ENCODE results near the gene NLGN4X.

NLGN4X gene

DNA sequence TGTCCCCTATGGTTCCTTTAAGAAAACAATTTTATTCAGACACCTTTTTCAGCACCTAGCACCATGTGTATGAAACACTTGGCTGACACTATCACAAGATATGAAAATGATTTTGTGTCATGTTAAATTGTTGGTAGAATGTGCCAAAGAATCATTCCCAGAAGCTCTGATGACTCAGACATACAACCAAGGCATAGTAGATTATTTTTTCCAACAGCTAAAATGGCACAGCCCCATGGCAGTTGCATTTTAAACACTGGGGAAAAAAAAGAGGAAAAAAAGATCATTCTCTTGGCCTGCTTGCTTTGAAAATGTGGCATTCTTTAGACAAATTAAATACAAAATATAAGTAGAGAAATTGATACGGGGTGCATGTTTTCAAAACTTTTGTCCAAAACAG lies 230.2 kb downstream of the NLGN4X start:
- no peak overlapping the region for H3K27ac ChIP-seq
- TF ChIP-seq ZFX (IDR thresholded peaks at IDR 0.05; ENCODE audit: borderline replicate concordance): no peak
- TF ChIP-seq, protein P1, sequence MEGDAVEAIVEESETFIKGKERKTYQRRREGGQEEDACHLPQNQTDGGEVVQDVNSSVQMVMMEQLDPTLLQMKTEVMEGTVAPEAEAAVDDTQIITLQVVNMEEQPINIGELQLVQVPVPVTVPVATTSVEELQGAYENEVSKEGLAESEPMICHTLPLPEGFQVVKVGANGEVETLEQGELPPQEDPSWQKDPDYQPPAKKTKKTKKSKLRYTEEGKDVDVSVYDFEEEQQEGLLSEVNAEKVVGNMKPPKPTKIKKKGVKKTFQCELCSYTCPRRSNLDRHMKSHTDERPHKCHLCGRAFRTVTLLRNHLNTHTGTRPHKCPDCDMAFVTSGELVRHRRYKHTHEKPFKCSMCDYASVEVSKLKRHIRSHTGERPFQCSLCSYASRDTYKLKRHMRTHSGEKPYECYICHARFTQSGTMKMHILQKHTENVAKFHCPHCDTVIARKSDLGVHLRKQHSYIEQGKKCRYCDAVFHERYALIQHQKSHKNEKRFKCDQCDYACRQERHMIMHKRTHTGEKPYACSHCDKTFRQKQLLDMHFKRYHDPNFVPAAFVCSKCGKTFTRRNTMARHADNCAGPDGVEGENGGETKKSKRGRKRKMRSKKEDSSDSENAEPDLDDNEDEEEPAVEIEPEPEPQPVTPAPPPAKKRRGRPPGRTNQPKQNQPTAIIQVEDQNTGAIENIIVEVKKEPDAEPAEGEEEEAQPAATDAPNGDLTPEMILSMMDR (IDR thresholded peaks at IDR 0.05): no peak

DNA sequence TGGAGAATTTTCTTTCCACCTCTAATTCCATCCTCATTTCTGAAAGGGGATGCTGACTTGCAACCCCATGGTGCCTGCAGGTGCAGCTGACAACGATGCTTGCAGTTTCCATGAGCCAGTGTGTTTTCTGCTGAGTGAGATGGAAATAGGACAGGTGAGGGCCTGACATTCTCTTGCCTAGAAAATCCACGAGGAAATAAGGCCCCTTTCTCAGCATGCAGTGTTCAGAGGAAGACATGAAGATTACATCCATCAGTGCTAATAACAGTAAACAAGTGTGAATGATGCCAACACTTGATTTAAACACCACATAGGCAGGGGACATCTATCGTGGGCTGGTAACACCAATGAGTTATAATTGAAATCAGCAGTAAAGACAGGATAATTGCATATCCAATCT lies 237.3 kb downstream of the NLGN4X start:
- TF ChIP-seq ZFX (IDR thresholded peaks at IDR 0.05; ENCODE audit: borderline replicate concordance): no peak
- TF ChIP-seq, protein P1 (IDR thresholded peaks at IDR 0.05): no peak
- no peak overlapping the region for H3K27ac ChIP-seq

DNA sequence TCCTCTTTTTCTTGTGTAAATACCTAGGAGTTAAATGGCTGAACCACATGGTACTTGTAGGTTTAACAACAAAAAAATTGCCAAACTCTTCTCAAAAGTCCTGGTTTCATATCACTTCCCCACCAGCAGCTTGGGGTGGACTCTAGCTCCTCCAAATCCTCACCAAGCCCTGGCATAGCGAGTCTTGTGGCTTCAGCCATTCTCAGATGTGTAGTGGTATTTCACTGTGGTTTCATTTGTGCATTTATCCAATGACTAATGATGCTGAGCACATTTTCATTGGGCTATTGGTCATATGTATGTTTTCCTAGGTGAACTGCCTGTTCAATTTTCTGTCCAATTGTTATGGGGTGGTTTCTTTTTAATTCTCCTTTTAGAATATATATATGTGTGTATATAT lies 249.3 kb downstream of the NLGN4X start:
- no peak overlapping the region for H3K27ac ChIP-seq
- TF ChIP-seq ZFX (IDR thresholded peaks at IDR 0.05; ENCODE audit: borderline replicate concordance): no peak
- TF ChIP-seq, protein P1 (IDR thresholded peaks at IDR 0.05): no peak

DNA sequence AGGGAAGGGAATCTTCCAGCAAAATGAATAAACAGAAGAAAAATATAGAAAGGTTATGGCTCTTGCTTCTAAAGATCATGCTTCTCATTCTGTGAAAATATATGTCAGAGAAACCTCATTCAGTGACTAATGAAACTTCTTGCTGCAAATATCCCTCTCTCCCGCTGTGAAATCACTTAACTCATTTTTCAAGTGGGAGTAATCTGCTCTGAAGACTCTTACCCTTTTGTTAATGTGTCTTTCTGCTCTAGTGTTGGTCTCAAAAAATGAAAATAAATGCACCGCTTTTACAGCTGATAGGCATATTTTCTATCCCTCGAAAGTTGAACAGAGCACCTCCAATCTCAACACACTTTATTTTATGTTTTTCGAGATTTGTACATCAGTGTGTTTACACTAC lies 252.3 kb downstream of the NLGN4X start:
- TF ChIP-seq, protein P1 (IDR thresholded peaks at IDR 0.05): no peak
- no peak for TF ChIP-seq ZFX (IDR thresholded peaks at IDR 0.05; ENCODE audit: borderline replicate concordance)
- H3K27ac ChIP-seq: no peak overlapping the region

DNA sequence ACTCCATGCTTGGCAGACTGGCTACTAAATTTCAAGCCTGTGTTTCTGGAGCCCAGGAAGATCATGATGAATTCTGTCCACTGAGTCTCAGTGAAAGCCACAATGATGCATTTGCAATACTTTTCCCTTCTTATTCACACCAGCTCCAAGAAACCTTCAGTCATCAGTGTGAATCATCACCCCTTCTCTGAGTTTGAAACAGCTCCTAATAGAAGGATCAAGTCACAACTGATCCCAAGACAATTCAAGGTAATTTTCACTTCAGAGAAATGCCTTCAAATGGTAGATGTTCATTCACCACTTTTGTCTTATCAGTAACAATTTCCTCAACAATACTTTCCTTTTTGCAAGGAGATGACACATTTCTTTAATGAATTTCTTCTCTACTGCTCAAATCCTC lies 257.4 kb downstream of the NLGN4X start:
- TF ChIP-seq ZFX (IDR thresholded peaks at IDR 0.05; ENCODE audit: borderline replicate concordance): no peak
- TF ChIP-seq, protein P1 (IDR thresholded peaks at IDR 0.05): no peak
- H3K27ac ChIP-seq: no peak overlapping the region

DNA sequence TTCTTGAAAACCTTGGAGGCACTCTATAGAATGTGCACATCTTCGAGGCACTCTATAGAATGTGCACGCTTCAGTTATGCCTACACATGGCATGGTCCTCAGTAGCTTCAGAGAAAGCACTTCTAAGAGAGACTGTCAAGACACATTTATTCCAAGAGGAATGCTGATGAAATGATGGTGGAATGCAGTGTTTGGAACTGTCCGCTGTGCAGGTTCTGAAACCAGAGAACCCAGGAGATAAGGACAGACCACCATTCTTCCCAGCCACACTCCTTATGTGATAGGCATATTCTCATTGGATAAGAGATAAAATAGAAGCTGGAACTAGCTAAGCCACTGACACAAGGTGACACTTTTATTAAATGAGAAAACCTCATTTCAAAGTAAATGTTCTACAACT lies 263.3 kb downstream of the NLGN4X start:
- no peak for TF ChIP-seq ZFX (IDR thresholded peaks at IDR 0.05; ENCODE audit: borderline replicate concordance)
- TF ChIP-seq, protein P1 (IDR thresholded peaks at IDR 0.05): no peak
- H3K27ac ChIP-seq: no peak overlapping the region

DNA sequence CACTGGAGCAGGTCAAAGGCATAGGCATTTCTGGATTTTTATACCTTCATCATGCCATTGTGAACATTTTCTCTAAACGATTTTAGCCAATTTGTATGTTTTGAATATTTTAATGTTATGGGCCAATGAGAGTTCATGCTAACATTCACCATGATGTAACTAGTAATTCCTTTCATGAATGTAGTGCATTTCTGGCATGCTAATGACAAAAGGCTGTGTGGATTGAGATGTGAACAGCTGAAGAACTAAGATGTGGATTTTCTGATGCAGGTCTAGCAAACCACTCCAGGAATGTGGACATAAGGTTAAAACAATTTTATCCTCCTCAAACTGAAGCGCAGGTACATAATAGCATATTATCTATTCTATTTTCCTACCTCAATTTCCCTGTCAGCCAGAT lies 269.4 kb downstream of the NLGN4X start:
- no peak overlapping the region for H3K27ac ChIP-seq
- no peak for TF ChIP-seq ZFX (IDR thresholded peaks at IDR 0.05; ENCODE audit: borderline replicate concordance)
- TF ChIP-seq, protein P1 (IDR thresholded peaks at IDR 0.05): no peak

Measured in 22Rv1 (cell line).